Mesodermal cell (in vitro differentiated cells): ENCODE measurements around the gene SIL1.
"Not testable (repeated sequence)": the region's sequence is repeated elsewhere in the genome, so short reads cannot be mapped to it uniquely, and the experiment has no call there.

Source experiments
- H3K27ac ChIP-seq: 2 replicates; pipeline ENCODE4 v1.7.0; 2013; ENCODE audit warnings: mild to moderate bottlenecking, low read depth, low read length, moderate library complexity; ENCODE audit not compliant: severe bottlenecking
- H3K36me3 ChIP-seq: 2 replicates; pipeline ENCODE4 v1.7.1; 2013; ENCODE audit warnings: mild to moderate bottlenecking, low read length, moderate library complexity; ENCODE audit not compliant: control insufficient read depth, insufficient read depth
- H3K4me1 ChIP-seq: one replicate; pipeline ENCODE4 v1.7.1; 2013; ENCODE audit warnings: mild to moderate bottlenecking, low read length; ENCODE audit not compliant: insufficient read depth, control insufficient read depth, poor library complexity, severe bottlenecking
- H3K4me3 ChIP-seq: 2 replicates; pipeline ENCODE4 v1.7.0; 2013; ENCODE audit warnings: low read length, control low read depth, mild to moderate bottlenecking; ENCODE audit not compliant: insufficient read depth, poor library complexity, severe bottlenecking; ENCODE audit errors: extremely low read depth
- H3K9me3 ChIP-seq: 2 replicates; pipeline ENCODE4 v1.7.1; 2013; ENCODE audit warnings: mild to moderate bottlenecking, low read length, moderate library complexity; ENCODE audit not compliant: control insufficient read depth
- WGBS, 2 experiments: methylation state at CpG; one replicate each; pipeline ENCODE4 v1.1.5; 2013; ENCODE audit warnings: missing lambda C conversion rate in 2 of 2; ENCODE audit not compliant: insufficient coverage in 2 of 2; 5-methylcytosine and 5-hydroxymethylcytosine counted together

The SIL1 gene

GRCh38 chr5:139177281-139177680, 20.9 kb downstream of the SIL1 start:
- H3K9me3 ChIP-seq, H3K27ac ChIP-seq, H3K36me3 ChIP-seq, H3K4me3 ChIP-seq: not testable (repeated sequence)
- H3K4me1 ChIP-seq = peaks cover 20% of the 10 kb centered on the region
- WGBS, 2 experiments = 92 to 97% methylated on average over 6 to 8 of the region's 9 CpGs

GRCh38 chr5:139174382-139174781, 23.8 kb downstream of the SIL1 start:
- H3K4me1 ChIP-seq = peaks cover 15% of the 10 kb centered on the region
- WGBS, 2 experiments = 100% methylated on average over 1 of the region's 1 CpG; no CpG with 5 or more reads in 1 of the 2 experiments
- H3K9me3 ChIP-seq = peaks cover 13% of the 10 kb centered on the region
- not testable (repeated sequence) for H3K4me3 ChIP-seq, H3K27ac ChIP-seq, H3K36me3 ChIP-seq

GRCh38 chr5:139171779-139172404, 26.3 kb downstream of the SIL1 start:
- Histone ChIP-seq H3K27ac (no peak overlapping the region), H3K36me3 (no peaks in the 10 kb centered on the region), H3K4me1 (peaks cover 14% of the 10 kb centered on the region), H3K9me3 (peaks cover 13% of the 10 kb centered on the region), H3K4me3 (no peak overlapping the region)
- 100% methylated on average over 1 of the region's 1 CpG; no CpG with 5 or more reads in 1 of the 2 experiments for WGBS, 2 experiments

GRCh38 chr5:139167952-139168720, 30.0 kb downstream of the SIL1 start:
- peaks cover 31% of the 10 kb centered on the region for H3K4me1 ChIP-seq
- peaks cover 13% of the 10 kb centered on the region for H3K9me3 ChIP-seq
- H3K36me3 ChIP-seq = no peaks in the 10 kb centered on the region
- 78 to 94% methylated on average over 1 to 3 of the region's 5 CpGs for WGBS, 2 experiments
- no peak overlapping the region for H3K4me3 ChIP-seq
- peak overlapping the region; percentile 60 for H3K27ac ChIP-seq

DNA sequence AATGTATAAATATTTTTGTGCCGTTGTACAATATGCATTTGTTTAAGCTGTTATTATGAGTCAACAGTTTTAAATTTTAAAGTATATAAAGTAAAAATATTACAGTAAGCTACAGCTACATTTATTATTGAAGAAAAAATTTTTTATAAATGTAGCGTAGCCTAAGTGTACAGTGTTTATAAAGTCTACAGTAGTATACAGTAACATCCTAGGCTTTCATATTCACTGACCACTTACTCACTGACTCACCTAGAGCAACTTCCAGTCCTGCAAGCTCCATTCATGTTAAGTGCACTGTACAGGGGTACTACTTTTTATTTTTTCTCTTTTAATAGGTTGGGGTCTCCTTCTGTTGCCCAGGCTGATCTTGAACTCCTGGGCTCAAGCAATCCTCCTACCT, 30.6 kb downstream of the SIL1 start:
- no peaks in the 10 kb centered on the region for H3K36me3 ChIP-seq
- H3K4me3 ChIP-seq = no peak overlapping the region
- peaks cover 8% of the 10 kb centered on the region for H3K9me3 ChIP-seq
- peaks cover 31% of the 10 kb centered on the region for H3K4me1 ChIP-seq
- WGBS, 2 experiments = no CpG with 5 or more reads among the region's 2 CpGs
- no peak overlapping the region for H3K27ac ChIP-seq

DNA sequence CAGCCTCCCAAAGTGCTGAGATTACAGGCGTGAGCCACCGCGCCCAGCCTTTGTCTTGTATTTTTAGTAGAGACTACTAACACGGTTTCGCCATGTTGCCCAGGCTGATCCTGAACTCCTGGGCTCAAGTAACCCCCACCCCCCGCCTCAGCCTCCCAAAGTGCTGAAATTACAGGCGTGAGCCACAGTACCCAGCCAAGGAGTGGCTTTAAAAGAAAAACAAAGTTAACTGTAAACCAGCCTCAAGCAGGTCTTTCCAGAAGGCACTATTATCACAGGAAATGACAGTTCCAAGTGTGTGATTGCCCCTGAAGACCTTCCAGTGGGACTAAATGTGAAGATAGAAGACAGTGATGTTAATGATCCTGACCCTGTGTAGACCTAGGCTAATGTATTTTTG, 31.1 kb downstream of the SIL1 start:
- WGBS, 2 experiments = 87 to 98% methylated on average over 6 to 7 of the region's 7 CpGs
- peak overlapping the region; percentile 62 for H3K27ac ChIP-seq
- H3K9me3 ChIP-seq = peaks cover 3% of the 10 kb centered on the region
- H3K36me3 ChIP-seq = no peaks in the 10 kb centered on the region
- peaks cover 31% of the 10 kb centered on the region for H3K4me1 ChIP-seq
- H3K4me3 ChIP-seq = no peak overlapping the region

- WGBS, 2 experiments = 75 to 79% methylated on average over 2 of the region's 3 CpGs
- Histone ChIP-seq H3K27ac (peak overlapping the region; percentile 66), H3K4me1 (peaks cover 31% of the 10 kb centered on the region)
- H3K4me3 ChIP-seq, H3K36me3 ChIP-seq, H3K9me3 ChIP-seq: not testable (repeated sequence)
Measured at GRCh38 chr5:139164897-139165296, 33.3 kb downstream of the SIL1 start.

DNA sequence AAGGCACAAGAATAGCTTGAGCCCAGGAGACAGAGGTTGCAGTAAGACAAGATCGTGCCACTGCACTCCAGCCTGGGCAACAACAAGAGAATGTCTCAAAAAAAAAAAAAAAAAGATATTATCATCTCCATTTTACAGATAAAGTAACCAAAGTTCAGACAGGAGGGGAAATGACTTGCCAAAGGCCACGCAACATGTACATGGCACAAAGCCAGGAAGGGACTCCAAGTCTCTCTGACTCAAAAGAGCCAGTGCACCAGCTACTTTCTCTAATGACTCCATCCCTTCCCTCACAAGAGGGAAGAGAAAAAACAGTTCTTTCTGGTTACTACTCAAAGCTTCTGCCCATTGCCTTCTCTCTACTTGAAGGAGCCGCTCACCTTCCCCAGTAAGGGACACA, 34.1 kb downstream of the SIL1 start:
- Histone ChIP-seq H3K4me1 (peaks cover 31% of the 10 kb centered on the region), H3K27ac (no peak overlapping the region), H3K36me3 (no peaks in the 10 kb centered on the region), H3K9me3 (no peaks in the 10 kb centered on the region), H3K4me3 (no peak overlapping the region)
- WGBS, 2 experiments = 88% methylated on average over 2 of the region's 3 CpGs; no CpG with 5 or more reads in 1 of the 2 experiments

- Histone ChIP-seq H3K4me3 (no peak overlapping the region), H3K36me3 (no peaks in the 10 kb centered on the region), H3K4me1 (peaks cover 17% of the 10 kb centered on the region), H3K9me3 (no peaks in the 10 kb centered on the region), H3K27ac (peak overlapping the region; percentile 20)
- 100% methylated on average over 1 to 3 of the region's 4 CpGs for WGBS, 2 experiments
Measured at GRCh38 chr5:139162448-139162847, 35.7 kb downstream of the SIL1 start.

- H3K36me3 ChIP-seq = no peaks in the 10 kb centered on the region
- no peaks in the 10 kb centered on the region for H3K4me1 ChIP-seq
- no CpG with 5 or more reads among the region's 1 CpG for WGBS, 2 experiments
- H3K27ac ChIP-seq = no peak overlapping the region
- no peak overlapping the region for H3K4me3 ChIP-seq
- peaks cover 4% of the 10 kb centered on the region for H3K9me3 ChIP-seq
Measured at GRCh38 chr5:139158791-139159190, 39.4 kb downstream of the SIL1 start.

- Histone ChIP-seq H3K4me1 (no peaks in the 10 kb centered on the region), H3K4me3 (no peak overlapping the region), H3K36me3 (no peaks in the 10 kb centered on the region), H3K27ac (no peak overlapping the region), H3K9me3 (peaks cover 4% of the 10 kb centered on the region)
Measured at GRCh38 chr5:139157556-139157955, 40.6 kb downstream of the SIL1 start.
